Choroid plexus epithelial cell (primary cell): Measurements from ENCODE around the gene SCAPER.

Source experiments
- DNase-seq: peaks from one replicate; pipeline ENCODE4 v3.0.0-alpha.2; 2010; ENCODE audit warnings: low read depth
- H3K4me3 ChIP-seq: 2 replicates; pipeline ENCODE4 v1.5.1; 2011; ENCODE audit warnings: low read depth, mild to moderate bottlenecking, control low read depth, low read length, moderate library complexity
- CTCF ChIP-seq: conservative IDR thresholded peaks from 2 replicates; pipeline ENCODE4 v1.5.1; 2011; ENCODE audit warnings: low read depth, mild to moderate bottlenecking, control low read depth, inconsistent platforms, low read length, moderate library complexity

Gene SCAPER

GRCh38 chr15:76358453-76358852 lies 546.7 kb downstream of the SCAPER start:
- TF ChIP-seq CTCF, result no peak
- DNase-seq, result no peak

GRCh38 chr15:76354823-76355440 lies 550.2 kb downstream of the SCAPER start:
- TF ChIP-seq CTCF, result no peak

More at GRCh38 chr15:76358453-76358852, 546.7 kb downstream of the SCAPER start:
- no peak overlapping the region for H3K4me3 ChIP-seq

GRCh38 chr15:76353903-76354302 lies 551.2 kb downstream of the SCAPER start:
- no peak for TF ChIP-seq CTCF
- DNase-seq, result no peak
- no peak overlapping the region for H3K4me3 ChIP-seq

More at GRCh38 chr15:76354823-76355440, 550.2 kb downstream of the SCAPER start:
- DNase-seq, result no peak
- H3K4me3 ChIP-seq, result no peak overlapping the region

GRCh38 chr15:76353023-76353577 lies 552.0 kb downstream of the SCAPER start:
- H3K4me3 ChIP-seq, result no peak overlapping the region
- no peak for TF ChIP-seq CTCF
- DNase-seq, result no peak

GRCh38 chr15:76349301-76350070 lies 555.7 kb downstream of the SCAPER start:
- no peak overlapping the region for H3K4me3 ChIP-seq
- TF ChIP-seq CTCF, result no peak
- no peak for DNase-seq

GRCh38 chr15:76347482-76348055 lies 557.6 kb downstream of the SCAPER start:
- DNase-seq, result no peak
- no peak for TF ChIP-seq CTCF
- H3K4me3 ChIP-seq, result no peak overlapping the region
